ENCODE measurements around the gene NDUFS8.

DNA sequence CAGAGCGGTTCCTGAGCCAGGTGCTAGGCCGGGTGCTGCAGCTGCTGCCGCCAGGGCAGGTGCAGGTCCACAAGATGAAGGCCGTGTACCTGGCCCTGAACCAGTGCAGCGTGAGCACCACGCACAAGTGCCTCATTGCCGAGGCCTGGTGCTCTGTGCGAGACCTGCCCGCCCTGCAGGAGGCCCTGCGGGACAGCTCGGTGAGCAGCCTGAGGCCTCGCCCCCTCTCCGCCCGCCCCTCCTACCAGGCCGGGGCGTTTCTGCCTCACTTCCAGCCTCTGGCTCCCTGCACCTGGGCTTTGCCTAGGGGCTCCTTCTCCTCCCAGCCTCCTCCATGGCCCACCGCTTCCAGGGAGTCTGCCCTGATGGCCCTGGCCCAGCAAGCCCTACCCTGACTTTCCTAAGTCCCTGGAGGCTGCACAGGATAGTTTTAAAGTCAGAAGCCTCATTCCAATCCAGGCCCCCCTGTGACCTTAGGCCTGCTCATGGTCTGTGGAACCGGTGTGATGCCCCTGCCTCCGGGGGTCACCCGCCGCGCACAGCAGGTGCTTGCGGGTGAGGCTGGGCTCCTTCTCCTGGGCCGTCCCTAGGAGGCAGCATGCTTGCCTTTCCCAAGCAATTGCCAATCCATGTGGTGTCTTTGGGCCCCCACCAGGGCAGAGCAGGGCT is 13.8 kb downstream of the NDUFS8 start:
- TF ChIP-seq POLR2A (IDR thresholded peaks at IDR 0.05; ENCODE audit: low read depth, low read length) (no peak), POLR2AphosphoS5 (IDR thresholded peaks at IDR 0.05; ENCODE audit: low read depth, low read length) (no peak)
